Fibroblast of lung (primary cell): ENCODE measurements around the gene AOX1. TPM values are rescaled to one million over a fixed set of nuclear protein-coding genes. Genes with fewer than 3 reads are reported as not detected.
A peak's percentile ranks its signal among the peaks of the same experiment; 100 is the strongest.

Experiments
- DNase-seq, 2 donors: peaks; one replicate each; pipeline versions ENCODE4 v3.0.0 to v3.0.0-alpha.2; 2010; ENCODE audit warnings: low read depth in 2 of 2
- H2AFZ ChIP-seq: 2 replicates; pipeline ENCODE4 v1.5.1; 2012; ENCODE audit warnings: low read length, control low read depth, inconsistent platforms
- H3K27ac ChIP-seq: 2 replicates; pipeline ENCODE4 v1.5.1; 2011; ENCODE audit warnings: low read length, control low read depth; ENCODE audit not compliant: insufficient read depth
- H3K27me3 ChIP-seq: 2 replicates; pipeline ENCODE4 v1.5.1; 2011; ENCODE audit warnings: mild to moderate bottlenecking, low read length; ENCODE audit not compliant: control insufficient read depth, insufficient read depth
- H3K36me3 ChIP-seq: 2 replicates; pipeline ENCODE4 v1.5.1; 2011; ENCODE audit warnings: low read length; ENCODE audit not compliant: control insufficient read depth, insufficient read depth
- H3K4me1 ChIP-seq: 2 replicates; pipeline ENCODE4 v1.5.1; 2011; ENCODE audit warnings: low read length; ENCODE audit not compliant: control insufficient read depth, insufficient read depth; ENCODE audit errors: extremely low read depth
- H3K4me2 ChIP-seq: 2 replicates; pipeline ENCODE4 v1.5.1; 2011; ENCODE audit warnings: low read length, control low read depth; ENCODE audit not compliant: insufficient read depth; ENCODE audit errors: extremely low read depth
- H3K4me3 ChIP-seq, 4 experiments: fragments of 200-600 bp in 1 of 4; sonication (generic) in 1 of 4; replicated peaks in 1 of 4; 2 replicates each; pipeline ENCODE4 v1.5.1; 2011 to 2016; ENCODE audit warnings: low read length in 4 of 4, low read depth in 3 of 4, mild to moderate bottlenecking in 3 of 4, control low read depth in 2 of 4, inconsistent platforms in 1 of 4, mixed read lengths in 1 of 4; ENCODE audit not compliant: insufficient read depth in 1 of 4; ENCODE audit errors: control extremely low read depth in 1 of 4
- H3K79me2 ChIP-seq: 2 replicates; pipeline ENCODE4 v1.5.1; 2012; ENCODE audit warnings: mild to moderate bottlenecking, low read length, inconsistent platforms; ENCODE audit not compliant: control insufficient read depth, insufficient read depth
- H3K9ac ChIP-seq: 2 replicates; pipeline ENCODE4 v1.5.1; 2011; ENCODE audit warnings: mild to moderate bottlenecking, low read length, control low read depth; ENCODE audit not compliant: insufficient read depth
- H3K9me3 ChIP-seq: 2 replicates; pipeline ENCODE4 v1.5.1; 2012; ENCODE audit warnings: low read depth, low read length; ENCODE audit not compliant: control insufficient read depth, insufficient read depth
- H4K20me1 ChIP-seq: 2 replicates; pipeline ENCODE4 v1.5.1; 2011; ENCODE audit warnings: low read length; ENCODE audit not compliant: control insufficient read depth, insufficient read depth; ENCODE audit errors: extremely low read depth
- CTCF ChIP-seq, 2 donors: IDR thresholded peaks in 1 of 2; conservative IDR thresholded peaks in 1 of 2; 1 replicate in 1 of 2; 2 replicates in 1 of 2; pipeline ENCODE4 v1.5.1; 2011 to 2012; ENCODE audit warnings: low read length in 2 of 2, control low read depth in 1 of 2, inconsistent platforms in 1 of 2, low read depth in 1 of 2, mild to moderate bottlenecking in 1 of 2
- EZH2 ChIP-seq: IDR thresholded peaks from 2 replicates; pipeline ENCODE4 v1.5.1; 2012; ENCODE audit warnings: low read length, control low read depth, mild to moderate bottlenecking; ENCODE audit errors: missing control alignments
- polyA plus RNA-seq, 2 donors: library from polyadenylated mRNA; depleted of rRNA in 1 of 2; stranded (reverse) in 1 of 2; unstranded in 1 of 2; fragments of >200 nt; gene quantifications; 2 replicates each; pipeline ENCODE4 v1.2.1, GENCODE V29; 2011 to 2012; ENCODE audit warnings: missing spikeins in 1 of 2
- total RNA-seq: library from RNA; depleted of rRNA; stranded (reverse); fragments of >200 nt; gene quantifications from 2 replicates; pipeline ENCODE4 v1.2.1, GENCODE V29; 2014

The AOX1 gene
- total and polyA plus RNA-seq, 2 donors (not counting 1 experiment from before 2014, with no cell fraction given): 39.4 to 65.1 TPM

GRCh38 chr2:200616656-200617055 lies 30.8 kb downstream of the AOX1 start:
- Histone ChIP-seq H2AFZ (no peak overlapping the region), H3K36me3 (peaks cover 2% of the 10 kb centered on the region), H3K4me1 (peaks cover 4% of the 10 kb centered on the region), H3K4me3 (peak overlapping the region in 1 of 4 experiments; percentile 0), H3K9me3 (no peaks in the 10 kb centered on the region), H4K20me1 (no peaks in the 10 kb centered on the region), H3K27ac (peak overlapping the region; percentile 37), H3K79me2 (no peaks in the 10 kb centered on the region), H3K27me3 (no peaks in the 10 kb centered on the region), H3K9ac (no peak overlapping the region), H3K4me2 (no peak overlapping the region)
- peak in 1 of 2 donors; percentile 82 for DNase-seq
- TF ChIP-seq EZH2 (no peak), CTCF (conservative IDR thresholded peaks at IDR 0.05 in 1 of 2, IDR thresholded peaks at IDR 0.05 in 1 of 2; ENCODE audit: low read depth in 1 of 2, low read length in 2 of 2) (no peak)

- H3K27ac ChIP-seq: peak overlapping the region; percentile 42
- H3K27me3 ChIP-seq: no peaks in the 10 kb centered on the region
- H3K4me1 ChIP-seq: peaks cover 4% of the 10 kb centered on the region
- no peak overlapping the region for H2AFZ ChIP-seq
- peaks cover under 1% of the 10 kb centered on the region for H3K36me3 ChIP-seq
- no peak overlapping the region for H3K4me2 ChIP-seq
- no peaks in the 10 kb centered on the region for H4K20me1 ChIP-seq
- TF ChIP-seq EZH2 (no peak), CTCF (conservative IDR thresholded peaks at IDR 0.05 in 1 of 2, IDR thresholded peaks at IDR 0.05 in 1 of 2; ENCODE audit: low read depth in 1 of 2, low read length in 2 of 2) (no peak)
- H3K9ac ChIP-seq: no peak overlapping the region
- H3K4me3 ChIP-seq: no peak overlapping the region
- DNase-seq: peak; percentile 30 to 41
- no peaks in the 10 kb centered on the region for H3K9me3 ChIP-seq
- no peaks in the 10 kb centered on the region for H3K79me2 ChIP-seq
These were observed 31.6 kb downstream of the AOX1 start for GRCh38 chr2:200617156-200618053.

GRCh38 chr2:200618054-200618419 lies 32.2 kb downstream of the AOX1 start:
- no peaks in the 10 kb centered on the region for H3K9me3 ChIP-seq
- H2AFZ ChIP-seq: no peak overlapping the region
- no peak overlapping the region for H3K4me2 ChIP-seq
- H3K27ac ChIP-seq: peak overlapping the region; percentile 42
- no peaks in the 10 kb centered on the region for H3K79me2 ChIP-seq
- DNase-seq: no peak
- H3K9ac ChIP-seq: no peak overlapping the region
- TF ChIP-seq EZH2: no peak
- no peak for TF ChIP-seq CTCF (conservative IDR thresholded peaks at IDR 0.05 in 1 of 2, IDR thresholded peaks at IDR 0.05 in 1 of 2; ENCODE audit: low read depth in 1 of 2, low read length in 2 of 2)
- no peaks in the 10 kb centered on the region for H3K36me3 ChIP-seq
- H3K4me1 ChIP-seq: peaks cover 4% of the 10 kb centered on the region
- no peaks in the 10 kb centered on the region for H3K27me3 ChIP-seq
- H3K4me3 ChIP-seq: no peak overlapping the region
- H4K20me1 ChIP-seq: no peaks in the 10 kb centered on the region
